ENCODE data around the gene SRGAP1. TPM values are rescaled to one million over a fixed set of nuclear protein-coding genes. Genes with fewer than 3 reads are reported as not detected.

Gene SRGAP1
- total and polyA plus RNA-seq, 2 of the 8 experiments (the other 6 are each of a cell fraction or from before 2014, with no cell fraction given) = 3.2 to 7.3 TPM

- H4K91ac ChIP-seq (replicated peaks; ENCODE audit: insufficient read length, low read length) = no peak overlapping the region
- POLR2A ChIA-PET (ENCODE audit: partially characterized antibody) = no interaction called here
- DNase-seq (ENCODE audit: low read depth in 1 of 2, low spot score in 2 of 2) (no peak), FAIRE-seq (no peak)
- no peak overlapping the region for H2BK15ac ChIP-seq (ENCODE audit: low read length)
- no peak overlapping the region for H3K27ac ChIP-seq (ENCODE audit: low read depth, low read length)
- no peaks in the 10 kb centered on the region; a peak in 1 of 4 replicates for H3K79me2 ChIP-seq (ENCODE audit: control insufficient read depth in 1 of 2, insufficient read depth in 2 of 2, low read length in 2 of 2)
- no peaks in the 10 kb centered on the region for H3K27me3 ChIP-seq (replicated peaks in 1 of 4; ENCODE audit: control insufficient read depth in 3 of 4, extremely low read depth in 1 of 4, insufficient read depth in 3 of 4, low read length in 3 of 4)
- H3K36me3 ChIP-seq (ENCODE audit: control insufficient read depth in 2 of 4, insufficient read depth in 4 of 4, low read length in 3 of 4) = no peaks in the 10 kb centered on the region
- H3K23ac ChIP-seq (ENCODE audit: insufficient read length) = no peak overlapping the region
- CTCF ChIA-PET (ENCODE audit: partially characterized antibody) = interaction anchor here (1.5 kb wide), 1 partner anchor 50 kb away, joined by 4 read pairs; the partner anchor contains the start of gene SRGAP1
- no peak overlapping the region for H2BK120ac ChIP-seq (replicated peaks; ENCODE audit: low read depth, low read length)
- no peak overlapping the region for H3K18ac ChIP-seq (ENCODE audit: extremely low read depth, low read length)
- H4K20me1 ChIP-seq (replicated peaks in 1 of 2; ENCODE audit: control insufficient read depth in 1 of 2, insufficient read depth in 2 of 2, low read length in 2 of 2) = no peaks in the 10 kb centered on the region
- no peak overlapping the region for H3K4me3 ChIP-seq (ENCODE audit: extremely low read depth in 1 of 4, insufficient read depth in 2 of 4, low read depth in 3 of 4, low read length in 4 of 4)
- H2BK12ac ChIP-seq (ENCODE audit: low read depth, low read length) = no peak overlapping the region
- no peaks in the 10 kb centered on the region for H3K23me2 ChIP-seq (ENCODE audit: low read depth, low read length)
- no peak overlapping the region for H3K56ac ChIP-seq (replicated peaks; ENCODE audit: insufficient read length, low read depth, low read length)
- no peaks in the 10 kb centered on the region for H3K79me1 ChIP-seq (ENCODE audit: low read depth, low read length)
- H3K9ac ChIP-seq (replicated peaks in 1 of 4; ENCODE audit: extremely low read depth in 1 of 4, low read depth in 3 of 4, low read length in 3 of 4) = no peak overlapping the region
- no peak overlapping the region for H2AK5ac ChIP-seq (ENCODE audit: low read depth, low read length)
- H3K14ac ChIP-seq (ENCODE audit: insufficient read length) = no peak overlapping the region
- no peak overlapping the region for H4K5ac ChIP-seq (ENCODE audit: insufficient read length, low read depth, low read length)
- no peak overlapping the region for H4K8ac ChIP-seq (ENCODE audit: extremely low read depth, insufficient read depth, low read length)
- H3K4ac ChIP-seq (replicated peaks; ENCODE audit: insufficient read length, low read depth, low read length) = no peak overlapping the region
- WGBS, 2 experiments (ENCODE audit: extremely low coverage in 1 of 2, insufficient coverage in 1 of 2, insufficient read length in 1 of 2, insufficient replicate concordance in 2 of 2, low coverage in 1 of 2, low lambda C conversion rate in 2 of 2, missing lambda C conversion rate in 1 of 2) = 90% methylated on average over 3 of the region's 3 CpGs; no CpG with 5 or more reads in 1 of the 2 experiments
- no peak overlapping the region for H2BK5ac ChIP-seq (ENCODE audit: low read depth, low read length)
- H3K4me1 ChIP-seq (replicated peaks in 1 of 4; ENCODE audit: control insufficient read depth in 3 of 4, insufficient read depth in 4 of 4, low read length in 3 of 4) = peaks cover 2 to 9% (median 7%) of the 10 kb centered on the region in 4 experiments; a peak in 3 of 7 replicates
- no peak overlapping the region for H2BK20ac ChIP-seq (ENCODE audit: low read length)
- no peak overlapping the region for H2AFZ ChIP-seq (ENCODE audit: low read length)
- TF ChIP-seq RNF2 (IDR thresholded peaks at IDR 0.05; ENCODE audit: borderline replicate concordance, low read depth, low read length, missing control alignments, poor library complexity, severe bottlenecking) = no peak
- TF ChIP-seq TAF1 (IDR thresholded peaks at IDR 0.05; ENCODE audit: low read depth, low read length) = no peak
- TF ChIP-seq CTBP2 (IDR thresholded peaks at IDR 0.05; ENCODE audit: borderline replicate concordance, insufficient read depth, insufficient read length, low read length) = no peak
- TF ChIP-seq GABPA (IDR thresholded peaks at IDR 0.05; ENCODE audit: borderline replicate concordance, insufficient read depth, low read length) = no peak
- no peak for TF ChIP-seq SAP30 (IDR thresholded peaks at IDR 0.05; ENCODE audit: insufficient read depth, insufficient replicate concordance, low read length)
- no peak for TF ChIP-seq E2F6 (IDR thresholded peaks at IDR 0.05)
- TF ChIP-seq POU5F1 (IDR thresholded peaks at IDR 0.05; ENCODE audit: low read depth, low read length) = no peak
- H3K9me3 ChIP-seq (ENCODE audit: insufficient read depth in 2 of 2, low read depth in 1 of 2, low read length in 1 of 2) = no peaks in the 10 kb centered on the region
- H3K4me2 ChIP-seq (ENCODE audit: insufficient read depth in 1 of 2, low read depth in 2 of 2, low read length in 2 of 2) = no peak overlapping the region
Observed at GRCh38 chr12:63894132-63894531, 49.6 kb downstream of the SRGAP1 start.
